Tongue (tissue), 2 donors: Measurements from ENCODE around the gene BTBD16. TPM values are rescaled to one million over a fixed set of nuclear protein-coding genes. Genes with fewer than 3 reads are reported as not detected.

Experiments used
- DNase-seq: peaks from one replicate; pipeline ENCODE4 v3.0.0-alpha.2; 2015
- total RNA-seq: library from RNA; depleted of rRNA; stranded (reverse); fragments of >200 nt; gene quantifications from one replicate; pipeline ENCODE4 v1.2.3, GENCODE V29; 2014

The BTBD16 gene
- total RNA-seq, 1 donor from 2014 or later, result 0.41 TPM

DNA sequence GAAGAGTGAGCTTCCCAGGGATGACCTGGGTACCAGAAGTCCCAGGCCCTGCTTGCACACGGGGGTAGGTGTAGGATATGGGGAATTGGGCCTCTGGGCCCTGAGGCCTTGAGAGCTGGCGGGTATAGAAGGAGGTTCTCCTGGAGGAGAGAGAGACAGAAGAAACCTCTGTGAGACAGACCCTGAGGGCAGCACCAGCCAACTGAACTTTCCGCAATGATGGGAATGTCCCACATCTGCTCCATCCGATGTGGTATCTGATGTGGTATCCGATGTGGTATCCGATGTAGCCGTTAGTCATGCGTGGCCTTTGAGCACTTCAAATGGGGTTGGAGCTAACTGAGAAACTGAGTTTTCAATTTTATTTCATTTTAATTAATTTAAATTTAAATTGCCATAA is 72.8 kb downstream of the BTBD16 start:
- no peak for DNase-seq

DNA sequence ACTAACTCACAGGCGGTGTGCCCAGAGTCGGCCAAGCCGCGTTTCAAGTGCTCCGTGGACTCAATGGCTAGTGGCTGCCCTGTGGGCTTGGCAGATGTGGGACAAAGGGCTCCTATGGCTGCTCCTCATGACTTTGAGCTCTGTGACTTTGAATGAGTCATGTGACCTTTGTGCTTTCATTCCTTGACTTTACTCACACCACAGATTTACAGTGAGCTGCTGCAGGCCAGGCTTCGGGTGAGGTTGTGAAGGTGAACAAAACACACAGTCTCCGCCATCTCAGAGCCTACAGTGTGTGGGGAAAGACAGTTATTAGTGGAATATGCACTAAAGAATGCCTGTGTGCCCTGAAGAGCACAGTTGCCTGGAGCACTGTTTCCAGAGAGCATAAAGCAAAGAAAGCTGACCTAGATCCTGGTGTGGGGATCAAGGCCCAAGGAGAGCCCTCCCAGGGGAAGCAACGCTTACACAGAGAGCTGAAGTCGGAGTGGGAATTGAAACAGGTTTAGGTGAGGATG is 73.7 kb downstream of the BTBD16 start:
- no peak for DNase-seq

DNA sequence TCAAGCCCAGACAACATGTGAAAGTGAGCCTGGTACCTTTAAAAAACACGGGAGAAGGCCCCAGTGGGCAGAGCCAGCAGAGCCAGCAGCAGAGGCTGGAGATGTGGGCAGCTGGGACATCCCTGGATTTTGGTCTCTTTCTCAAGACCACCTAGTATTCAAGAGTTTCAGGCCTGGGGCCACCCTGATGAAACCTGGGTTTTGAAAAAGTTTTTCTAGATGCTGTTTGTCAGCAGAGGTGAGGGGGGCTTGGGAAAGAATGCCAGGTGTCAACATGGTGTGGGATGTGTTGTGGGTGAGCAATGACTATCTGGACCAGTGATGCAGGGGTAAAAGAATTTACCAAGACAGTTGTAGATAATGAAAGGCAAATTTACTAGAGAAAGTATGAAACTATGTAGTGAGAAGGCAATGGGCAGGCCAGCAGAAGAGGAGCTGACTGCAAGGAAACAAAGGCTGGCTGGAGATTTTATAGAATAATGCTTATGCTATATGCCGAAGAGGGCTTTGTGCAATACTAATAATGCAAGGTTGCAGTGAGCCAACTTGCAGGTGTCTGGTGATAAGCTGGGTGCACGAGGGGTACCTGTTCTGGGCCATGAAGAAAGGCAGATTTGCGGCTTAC is 75.3 kb downstream of the BTBD16 start:
- DNase-seq, result no peak

DNA sequence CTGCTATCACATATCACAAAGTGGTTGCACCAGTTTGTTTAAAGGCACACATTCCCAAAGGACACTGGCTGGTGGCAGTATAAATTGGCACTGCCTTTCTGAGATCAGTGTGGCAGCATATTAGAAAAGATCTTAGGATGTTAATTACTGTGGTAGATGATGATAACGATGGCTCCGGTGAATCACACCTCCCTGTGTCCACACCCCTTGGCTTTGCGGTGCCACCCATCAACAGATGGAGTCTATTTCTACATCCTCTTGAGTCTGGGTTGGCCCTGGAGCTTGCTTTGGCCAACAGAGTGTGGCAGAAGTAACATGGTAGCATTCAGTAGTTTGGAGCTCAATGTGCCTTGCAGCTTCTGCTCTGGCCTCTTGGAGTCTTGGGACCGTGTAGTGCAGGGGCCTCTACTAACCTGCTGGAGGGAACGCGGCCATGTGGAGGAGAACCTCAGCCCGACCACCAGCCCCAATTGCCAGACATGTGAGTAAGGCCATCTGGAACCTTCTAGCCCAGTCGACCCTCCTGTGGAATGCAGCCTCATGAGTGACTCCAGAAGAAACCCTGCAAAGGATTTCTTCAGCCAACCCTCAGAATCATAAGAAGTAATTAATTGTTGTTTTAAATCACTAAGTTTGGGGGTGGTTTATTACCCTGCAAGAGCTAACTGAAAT is 76.2 kb downstream of the BTBD16 start:
- no peak for DNase-seq

DNA sequence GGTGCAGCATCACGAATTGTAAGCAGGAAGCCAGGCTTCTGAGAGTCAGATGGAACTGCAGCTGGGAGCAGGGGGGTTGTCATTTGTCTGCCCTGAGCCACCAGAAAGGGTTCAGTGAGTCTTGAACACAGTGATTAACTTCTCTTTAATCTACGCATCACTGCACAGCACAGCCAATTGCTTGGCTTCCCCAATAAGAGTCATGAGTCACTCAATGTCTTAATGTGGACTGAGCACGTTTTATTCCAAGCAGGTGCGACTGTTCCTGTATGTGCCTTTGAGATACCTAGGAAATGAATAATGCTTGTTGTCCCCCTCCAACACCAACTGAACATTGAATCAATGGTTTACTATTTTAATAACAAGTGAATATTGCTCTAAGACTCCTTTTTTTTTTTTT is 77.4 kb downstream of the BTBD16 start:
- DNase-seq, result no peak

DNA sequence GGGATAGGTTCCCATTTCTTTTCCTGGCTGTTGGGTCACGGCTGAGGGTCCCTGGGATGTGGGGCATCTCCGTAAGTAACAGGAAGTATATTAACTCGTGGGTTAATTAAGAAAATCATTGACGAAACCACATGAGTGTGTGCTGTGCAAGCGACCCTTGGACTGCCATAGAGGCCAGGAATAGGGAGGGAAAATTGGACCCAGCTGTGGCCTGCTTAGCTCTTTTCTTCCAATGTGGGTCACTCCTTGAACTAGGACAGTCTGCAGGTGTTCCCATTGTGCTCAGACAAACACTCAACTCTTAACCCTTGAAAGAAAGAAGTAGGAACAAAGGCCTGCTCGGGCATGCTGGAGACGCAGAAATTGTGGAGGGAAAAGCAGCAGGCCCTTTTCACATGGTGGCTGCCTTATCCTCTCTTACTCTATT is 77.9 kb downstream of the BTBD16 start:
- DNase-seq, result no peak

DNA sequence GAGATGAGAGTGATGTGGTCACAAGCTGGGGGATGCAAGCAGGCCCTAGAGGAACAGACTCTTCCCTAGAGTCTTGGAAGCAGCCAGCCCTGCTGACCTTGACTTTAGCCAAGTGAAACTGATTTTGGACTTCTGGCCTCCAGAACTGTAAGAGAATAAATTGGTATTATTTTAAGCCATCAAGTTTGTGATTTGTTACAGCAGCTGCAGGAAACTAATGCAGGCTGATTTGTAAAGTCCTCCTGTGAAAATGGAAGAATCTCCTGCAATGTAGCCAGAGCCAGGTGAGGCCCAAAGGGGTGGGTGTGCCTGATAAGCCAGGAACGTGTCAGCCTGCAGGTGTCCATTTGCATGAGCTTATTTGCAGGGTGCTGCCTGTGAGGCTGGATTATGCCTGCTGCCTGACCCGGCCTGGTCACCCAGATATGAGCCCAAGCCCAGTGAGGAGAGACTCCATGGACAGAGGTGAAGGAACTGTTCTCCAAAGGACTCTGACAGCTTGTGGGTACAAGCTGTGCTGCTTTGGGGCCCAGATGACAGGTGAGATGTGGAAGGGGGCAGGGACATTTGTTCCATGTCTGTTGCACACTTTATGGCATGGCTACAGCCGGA is 78.8 kb downstream of the BTBD16 start:
- DNase-seq, result no peak

DNA sequence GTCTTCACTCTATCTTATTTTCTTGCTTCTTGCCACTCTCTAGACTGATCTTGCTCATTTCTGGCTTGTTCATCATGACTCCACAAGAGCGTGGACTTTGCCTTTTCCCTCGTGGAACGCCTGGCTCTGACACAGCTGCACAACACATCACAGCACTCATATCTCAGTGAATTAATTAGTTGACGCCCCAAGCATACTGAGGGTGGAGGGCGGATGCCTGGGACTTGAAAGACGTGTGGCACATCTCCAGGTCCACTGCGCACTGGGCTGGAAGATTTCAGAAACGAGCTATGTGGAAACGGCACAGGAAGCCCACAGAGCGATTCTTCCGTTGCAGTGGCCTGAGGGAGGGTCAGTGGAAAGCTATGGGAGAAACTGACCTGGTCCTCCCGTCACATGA is 79.8 kb downstream of the BTBD16 start:
- no peak for DNase-seq

DNA sequence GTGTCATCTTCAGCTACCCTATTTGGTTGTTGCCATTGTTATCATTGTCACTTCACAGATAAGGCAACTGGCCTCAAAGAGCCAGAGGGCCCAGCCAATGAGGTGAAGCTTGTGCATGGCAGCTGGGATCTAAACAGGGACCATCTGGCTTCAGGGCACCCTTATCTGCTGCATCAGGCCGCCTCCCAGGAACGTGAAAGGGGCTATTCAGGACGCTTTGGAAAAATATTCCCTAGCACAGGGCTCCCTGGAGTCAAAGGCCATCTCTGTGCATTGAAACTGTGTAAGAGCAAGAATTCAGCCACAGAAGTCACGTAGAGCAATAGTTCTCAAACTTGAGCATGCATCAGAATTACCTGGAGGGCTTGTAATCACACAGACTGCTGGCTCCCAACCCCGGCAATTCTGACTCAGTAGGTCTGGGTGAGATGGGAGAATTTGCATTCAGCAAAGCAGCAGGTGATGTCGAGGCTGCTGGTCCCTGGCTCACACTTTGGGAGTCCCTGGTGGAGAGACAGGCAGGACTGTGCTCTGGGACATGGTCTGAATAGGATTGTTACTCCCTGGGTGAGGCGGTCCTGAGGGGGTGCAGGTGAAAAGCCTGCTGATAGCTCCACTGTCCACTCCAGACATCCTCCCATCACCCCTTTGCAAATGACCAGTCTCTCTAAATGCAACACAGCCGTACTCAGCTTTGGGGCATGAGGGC is 81.9 kb downstream of the BTBD16 start:
- DNase-seq, result no peak

DNA sequence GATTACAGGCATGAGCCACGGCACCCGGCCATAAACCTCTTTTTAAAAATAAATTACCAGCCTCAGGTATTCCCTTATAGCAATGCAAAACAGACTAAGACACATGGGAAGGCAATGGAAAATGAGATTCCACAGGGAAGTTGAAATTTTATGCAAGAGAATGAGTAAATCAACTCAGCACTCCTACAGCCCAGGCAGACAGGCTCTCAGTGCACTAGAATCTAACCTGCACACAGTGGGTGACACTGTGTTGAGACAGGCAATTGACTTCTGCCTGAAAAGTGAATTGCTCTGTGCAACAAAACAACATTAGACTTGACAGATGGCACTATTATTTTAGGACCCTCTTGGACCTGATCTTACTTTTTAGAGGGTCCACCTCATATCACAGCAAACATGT is 83.3 kb downstream of the BTBD16 start:
- DNase-seq, result no peak

DNA sequence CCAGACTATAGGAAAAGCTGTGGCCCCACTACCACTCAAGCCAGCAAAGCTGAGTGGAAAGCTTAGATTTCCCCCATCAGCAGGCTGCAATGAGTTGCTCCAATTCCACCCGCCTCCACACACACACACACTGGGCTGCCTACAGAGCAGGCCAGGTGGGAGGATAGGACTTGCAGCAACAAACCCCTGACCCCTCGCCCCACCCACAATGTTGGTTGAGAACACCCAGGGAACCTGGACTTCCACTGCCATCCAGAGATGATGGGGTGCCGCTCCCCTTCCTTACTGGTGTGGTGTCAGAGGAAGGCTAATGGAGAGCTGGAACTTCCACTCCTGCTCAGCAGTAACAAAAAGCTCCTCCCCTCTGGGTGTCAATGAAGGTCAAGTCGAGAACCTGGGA is 86.6 kb downstream of the BTBD16 start:
- DNase-seq, result no peak

DNA sequence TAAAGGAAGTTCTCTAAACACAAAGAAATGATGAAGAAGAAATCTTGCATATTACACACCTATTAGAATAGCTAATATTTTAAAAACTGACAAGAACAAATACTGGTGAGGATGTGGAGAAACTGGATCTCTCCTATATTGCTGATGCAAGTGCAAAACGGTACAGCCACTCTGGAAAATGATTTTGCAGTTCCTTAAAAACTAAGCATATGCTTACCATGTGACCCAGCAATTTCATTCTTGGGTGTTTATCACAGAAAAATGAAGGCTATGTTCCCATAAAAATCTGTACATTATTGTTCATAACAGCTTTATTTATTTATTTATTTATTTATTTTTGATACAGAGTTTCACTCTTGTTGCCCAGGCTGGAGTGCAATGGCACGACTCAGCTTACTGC is 88.5 kb downstream of the BTBD16 start:
- no peak for DNase-seq

DNA sequence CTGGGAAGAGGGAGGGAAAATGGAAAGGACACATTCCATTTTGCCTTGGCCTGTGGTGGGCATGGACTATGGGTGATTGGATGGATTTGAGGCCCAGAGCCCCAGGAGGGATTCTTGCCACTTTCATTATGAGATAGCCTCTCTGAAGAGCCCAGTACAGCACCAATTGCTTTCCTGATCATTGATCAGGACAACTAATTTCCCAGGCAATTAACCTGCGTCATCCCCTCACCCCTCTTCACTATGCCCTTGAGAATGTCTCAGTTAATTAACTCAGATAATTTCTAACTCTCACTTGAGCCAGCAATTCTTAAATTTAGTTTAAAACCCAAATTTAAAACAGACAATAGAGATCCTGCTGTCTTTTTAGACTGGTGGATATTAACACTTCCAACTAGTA is 90.0 kb downstream of the BTBD16 start:
- no peak for DNase-seq

DNA sequence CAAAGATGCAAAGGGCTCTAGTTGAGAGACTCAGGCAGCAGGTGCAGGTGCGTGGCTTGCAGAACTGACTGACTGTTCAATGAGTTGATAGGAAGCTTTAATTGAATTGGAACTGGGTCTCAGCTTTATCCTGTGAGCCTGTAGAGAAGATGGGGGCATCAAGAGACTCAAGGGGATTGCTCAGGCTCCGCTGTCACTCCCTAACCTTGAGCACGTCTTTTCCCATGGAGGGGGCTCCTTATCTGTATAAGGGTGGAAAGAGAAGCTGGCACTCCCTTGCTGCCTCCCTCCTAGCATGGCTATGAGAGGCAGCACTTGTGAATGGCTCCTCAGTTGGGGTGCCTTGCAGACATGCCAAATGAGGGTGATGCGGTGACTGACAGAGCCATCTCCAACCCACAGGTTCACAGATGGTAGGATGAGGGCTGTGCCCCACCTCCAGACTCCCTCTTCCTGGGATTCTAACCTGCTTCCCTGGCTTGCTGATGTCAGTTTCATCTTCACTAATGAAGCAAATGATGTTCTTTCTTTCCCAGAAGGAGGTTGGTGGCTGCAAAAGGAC is 91.0 kb downstream of the BTBD16 start:
- DNase-seq, result no peak

DNA sequence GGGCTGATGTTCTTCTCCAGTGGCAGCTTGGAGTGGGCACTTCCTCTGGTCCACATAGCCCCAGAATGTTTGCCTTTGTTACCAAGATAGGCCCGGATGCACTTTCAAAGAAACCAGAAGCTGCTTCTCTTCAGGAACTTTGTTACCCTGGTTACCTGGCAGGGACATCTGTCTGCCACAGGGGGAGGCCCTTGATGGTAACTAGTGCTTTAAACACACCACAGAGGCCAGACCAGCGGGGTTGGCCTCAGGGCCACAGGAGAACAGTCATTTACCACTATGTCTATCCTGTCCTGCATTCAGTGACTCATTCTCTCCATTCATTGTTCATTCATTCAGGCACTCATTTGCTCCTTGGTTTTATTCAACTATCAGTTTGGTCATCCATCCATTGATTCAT is 91.5 kb downstream of the BTBD16 start:
- no peak for DNase-seq

DNA sequence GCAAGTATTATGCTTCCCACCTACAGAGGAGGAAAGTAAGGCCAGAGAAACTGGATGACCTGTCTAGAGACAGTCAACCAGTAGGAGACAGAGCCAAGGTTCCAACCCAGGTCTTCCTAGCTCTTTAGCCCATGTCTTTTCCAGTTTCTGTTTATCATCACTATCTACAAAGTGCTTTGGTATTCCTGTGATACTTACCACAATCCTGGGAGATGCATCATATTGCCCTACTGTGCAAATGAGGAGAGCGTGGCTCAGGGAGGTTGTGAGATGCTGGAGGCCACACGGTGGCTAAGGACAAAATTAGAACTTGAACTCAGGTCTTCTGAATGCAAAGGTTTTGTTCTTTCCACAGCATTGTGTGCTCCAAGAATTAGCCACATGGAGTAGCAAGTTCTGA is 92.2 kb downstream of the BTBD16 start:
- DNase-seq, result no peak

DNA sequence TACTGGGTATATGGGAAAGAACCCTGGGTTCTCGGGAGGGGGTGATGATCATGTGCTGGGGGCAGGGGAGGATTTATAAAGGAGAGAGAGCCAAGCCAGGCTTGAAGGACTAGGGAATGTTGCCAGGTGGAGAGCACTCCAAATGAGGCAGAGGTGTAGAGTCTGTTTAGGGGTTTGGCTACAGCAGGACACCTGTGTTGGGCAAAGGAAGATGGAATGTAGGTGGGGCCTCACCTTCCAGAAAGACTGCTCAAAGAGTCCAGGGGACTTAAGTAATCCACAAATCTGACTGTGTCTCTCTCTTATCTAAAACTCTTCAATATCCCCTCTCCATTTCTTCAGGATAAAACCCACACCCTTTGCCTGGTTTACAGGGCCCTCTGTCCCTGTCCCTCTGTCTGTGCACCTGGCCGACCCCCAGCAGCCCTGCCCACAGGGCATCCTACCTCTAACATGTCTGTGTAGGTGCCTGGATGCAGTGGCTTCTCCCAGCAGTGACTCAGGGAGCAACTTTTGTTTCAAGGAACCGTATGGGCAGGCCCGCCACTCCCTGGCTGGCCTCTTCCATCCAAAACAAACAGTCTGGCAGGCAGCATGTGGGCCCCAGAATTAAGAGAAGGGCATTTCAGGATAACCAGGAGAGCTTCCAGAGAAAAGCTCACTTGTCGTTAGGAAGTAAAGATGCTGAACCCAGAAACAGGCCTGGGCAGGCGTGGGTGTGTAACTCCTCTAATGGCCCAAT is 92.8 kb downstream of the BTBD16 start:
- DNase-seq, result no peak

DNA sequence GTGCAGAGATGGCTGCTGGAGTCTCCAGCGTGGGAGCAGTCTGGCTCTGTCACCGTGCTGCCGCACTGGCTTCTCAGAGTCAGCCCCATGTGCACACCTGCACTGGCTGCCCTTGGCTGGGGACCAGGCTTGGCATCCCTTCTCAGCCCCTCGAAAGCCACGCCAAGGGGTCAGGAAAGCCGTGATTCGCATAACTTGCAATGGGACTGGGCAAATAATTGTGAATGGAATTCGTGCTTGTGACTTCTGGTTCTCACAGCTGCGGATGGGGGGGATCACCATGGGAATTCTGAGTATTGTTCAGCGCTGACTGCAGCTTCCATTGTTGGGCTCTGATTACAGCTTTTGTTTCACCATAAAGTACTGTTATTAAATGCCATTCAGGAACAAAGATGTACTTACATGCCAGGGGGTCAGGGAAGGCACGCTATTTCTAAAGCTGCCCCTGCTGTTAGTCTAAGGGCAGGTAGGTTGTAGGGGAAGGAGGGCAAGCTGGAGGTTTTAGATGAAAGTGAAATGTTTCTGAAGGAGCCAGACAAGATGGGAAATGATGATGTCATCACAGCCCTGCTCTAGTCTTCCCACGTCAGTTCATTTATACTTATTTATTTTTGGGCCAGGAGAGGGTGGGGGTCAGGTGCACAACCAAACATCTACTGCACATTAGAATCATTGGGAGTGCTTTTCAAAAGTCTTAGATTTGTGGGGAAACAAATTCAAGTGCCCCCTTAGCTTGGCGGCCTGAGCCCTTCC is 97.6 kb downstream of the BTBD16 start:
- DNase-seq, result peak; percentile 69

DNA sequence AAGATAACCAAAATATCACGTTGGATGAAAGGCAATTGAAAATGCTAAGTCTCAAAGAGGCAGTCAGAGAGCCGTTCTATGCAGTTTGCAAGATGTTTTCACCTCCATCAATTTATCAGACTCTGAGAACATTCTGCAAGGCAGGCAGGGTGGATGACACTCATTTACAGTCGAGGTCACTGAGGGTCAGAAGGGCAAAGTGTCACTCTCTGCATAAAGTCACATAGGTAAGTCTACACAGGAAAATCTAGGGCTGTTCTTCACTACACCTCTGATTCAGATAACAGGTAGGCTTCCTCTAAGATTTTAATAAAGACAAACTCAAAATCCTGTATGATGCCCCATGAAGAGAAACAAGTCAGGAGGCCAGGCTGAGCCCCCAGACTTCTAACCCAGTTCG is 102.0 kb downstream of the BTBD16 start:
- no peak for DNase-seq

DNA sequence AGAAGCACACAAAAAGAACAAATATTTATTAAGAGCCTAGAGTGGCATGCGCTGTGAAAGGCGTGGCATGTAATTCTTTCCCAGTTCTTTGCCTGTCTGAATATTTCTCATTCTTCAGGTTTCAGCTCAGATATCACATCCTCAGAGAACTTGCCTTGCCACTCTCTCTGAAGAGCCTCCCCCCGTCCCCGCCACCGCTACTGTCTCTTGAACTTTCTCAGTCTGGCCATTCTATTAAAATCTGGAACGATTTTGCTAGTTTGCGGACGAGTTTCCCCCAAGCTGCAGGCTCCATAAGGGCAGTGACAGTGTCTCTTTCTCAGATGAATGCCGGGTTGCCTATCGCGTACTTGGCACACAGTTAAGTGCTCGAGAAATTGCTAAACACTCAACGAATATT is 102.6 kb downstream of the BTBD16 start:
- DNase-seq, result peak; percentile 60

DNA sequence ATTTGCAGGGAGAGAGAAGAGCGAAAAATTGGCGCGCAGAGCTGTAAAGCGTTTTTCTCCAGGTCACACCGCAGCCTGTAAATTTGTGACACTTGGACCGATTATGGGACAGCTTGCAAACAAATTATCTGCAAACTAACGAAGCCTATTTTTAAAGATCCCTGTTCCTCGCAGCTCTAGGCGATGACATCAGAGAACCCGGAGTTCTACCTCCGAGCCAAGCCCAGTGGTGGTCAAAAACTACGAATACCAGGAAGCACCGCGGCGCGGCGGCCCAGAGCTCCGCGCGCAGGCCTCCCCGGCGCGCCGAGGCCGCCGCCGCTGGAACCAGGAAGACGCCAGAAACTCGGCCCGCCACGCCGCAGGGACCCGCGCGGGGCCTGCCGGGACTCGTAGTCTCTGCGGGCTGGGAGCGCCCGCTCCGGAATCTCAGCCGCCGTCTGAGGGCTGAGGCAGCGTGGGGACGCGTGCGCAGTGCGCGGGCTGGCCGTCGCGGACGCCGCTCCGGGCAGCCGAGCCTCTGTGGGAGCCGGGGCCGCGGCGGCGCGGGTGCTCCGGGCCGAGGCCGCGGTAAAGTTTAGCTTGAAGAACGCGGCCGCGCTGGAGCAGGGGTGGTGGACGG is 103.3 kb downstream of the BTBD16 start, which contains the start of gene PLEKHA1:
TSS of gene PLEKHA1 (plus strand) at position 472 of the 622 bp plus-strand sequence. CDS start 18,493 bp downstream, outside the sequence.
- peak; percentile 98 for DNase-seq
